Fibroblast of the aortic adventitia (primary cell): ENCODE data around the gene ARSK. TPM values are rescaled to one million over a fixed set of nuclear protein-coding genes. Genes with fewer than 3 reads are reported as not detected.

ENCODE experiments used
- DNase-seq: peaks from one replicate; pipeline ENCODE4 v3.0.0-alpha.2; 2010; ENCODE audit warnings: low read depth
- H3K4me3 ChIP-seq: 2 replicates; pipeline ENCODE4 v1.5.1; 2011; ENCODE audit warnings: low read depth, mild to moderate bottlenecking, control low read depth, low read length, moderate library complexity
- CTCF ChIP-seq: IDR thresholded peaks from 2 replicates; pipeline ENCODE4 v1.5.1; 2011; ENCODE audit warnings: mild to moderate bottlenecking, low read length, control low read depth, inconsistent platforms; ENCODE audit not compliant: insufficient read depth
- total RNA-seq: library from RNA; depleted of rRNA; stranded (reverse); fragments of >200 nt; gene quantifications from 2 replicates; pipeline ENCODE4 v1.2.3, GENCODE V29; 2012; ENCODE audit warnings: low replicate concordance

The ARSK gene
- total RNA-seq, 1 donor = 19.0 TPM

GRCh38 chr5:95533106-95533505 is 21.8 kb upstream of the ARSK start:
- H3K4me3 ChIP-seq = no peak overlapping the region
- no peak for DNase-seq
- no peak for TF ChIP-seq CTCF

- no peak overlapping the region for H3K4me3 ChIP-seq
- no peak for TF ChIP-seq CTCF
- no peak for DNase-seq
These were observed 21.1 kb upstream of the ARSK start for GRCh38 chr5:95533761-95534160.

GRCh38 chr5:95537501-95537900 is 17.4 kb upstream of the ARSK start:
- H3K4me3 ChIP-seq = no peak overlapping the region
- no peak for DNase-seq
- no peak for TF ChIP-seq CTCF

- no peak overlapping the region for H3K4me3 ChIP-seq
- peak; percentile 33 for DNase-seq
These were observed 11.7 kb upstream of the ARSK start for GRCh38 chr5:95543017-95543705.

GRCh38 chr5:95549030-95549429 is 5.9 kb upstream of the ARSK start:
- TF ChIP-seq CTCF = no peak
- H3K4me3 ChIP-seq = no peak overlapping the region
- no peak for DNase-seq

More at GRCh38 chr5:95543017-95543705, 11.7 kb upstream of the ARSK start:
- TF ChIP-seq CTCF = no peak

- H3K4me3 ChIP-seq = peak overlapping the region; percentile 86
- TF ChIP-seq CTCF = no peak
- no peak for DNase-seq
These were observed 612 bp upstream of the ARSK start for GRCh38 chr5:95554331-95554646.

GRCh38 chr5:95555553-95555952 is 652 bp downstream of the ARSK start:
- H3K4me3 ChIP-seq = peak overlapping the region; percentile 86
- no peak for TF ChIP-seq CTCF
- DNase-seq = peak; percentile 10
